K562 treated with DMSO at 1 percent for 24 hours (cell line): ENCODE data around the gene MIEN1. TPM values are rescaled to one million over a fixed set of nuclear protein-coding genes. Genes with fewer than 3 reads are reported as not detected.

Experiments
- total RNA-seq: library from RNA; unstranded; fragments of 300-600 nt; gene quantifications from 2 replicates; pipeline ENCODE4 v1.2.3, GENCODE V29; 2022; ENCODE audit warnings: low read depth; ENCODE audit not compliant: insufficient read depth

The MIEN1 gene
- total RNA-seq: 95.9 and 103 TPM in 2 replicates

GRCh38 chr17:39730095-39730921 is at the start of gene MIEN1:
MIEN1 (minus strand) TSS chr17:39730532; CDS start chr17:39730495, 37 bp downstream.

DNA sequence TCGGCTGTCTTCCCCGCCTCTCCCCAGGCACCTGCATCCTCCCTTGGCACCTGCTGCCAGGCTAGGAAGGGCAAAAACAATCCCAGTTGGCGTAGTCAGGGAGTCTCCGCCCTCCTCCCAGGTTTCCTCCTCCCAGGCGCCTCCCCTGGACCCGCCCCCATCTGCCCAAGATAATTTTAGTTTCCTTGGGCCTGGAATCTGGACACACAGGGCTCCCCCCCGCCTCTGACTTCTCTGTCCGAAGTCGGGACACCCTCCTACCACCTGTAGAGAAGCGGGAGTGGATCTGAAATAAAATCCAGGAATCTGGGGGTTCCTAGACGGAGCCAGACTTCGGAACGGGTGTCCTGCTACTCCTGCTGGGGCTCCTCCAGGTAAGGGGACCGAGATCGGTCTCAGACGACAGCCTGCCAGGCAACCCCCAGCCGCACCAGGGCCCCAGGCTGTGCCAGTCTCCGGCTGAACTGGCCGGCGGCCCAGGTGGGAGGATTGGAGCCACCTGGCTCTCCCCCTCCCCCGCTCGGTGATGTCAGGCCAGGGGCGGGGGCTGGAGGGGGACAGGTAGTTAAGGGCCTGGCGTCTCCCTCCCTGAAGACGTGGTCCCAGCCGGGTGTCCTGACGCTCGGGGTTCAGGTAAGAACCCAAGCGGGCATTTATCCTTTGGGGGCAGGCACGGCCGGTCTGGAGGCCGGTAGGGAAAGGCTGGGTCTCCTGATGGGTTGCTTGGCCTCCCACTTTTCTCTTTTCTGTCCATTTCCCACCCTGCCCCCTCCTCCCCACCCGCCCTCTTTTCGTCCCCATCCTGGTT is 7.6 kb upstream of the MIEN1 start, which contains the start of gene GRB7:
Gene GRB7 (plus strand): TSS at position 179 of the 808 bp plus-strand sequence. CDS start 4,364 bp downstream, outside the sequence.

GRCh38 chr17:39699818-39700147 is 30.5 kb downstream of the MIEN1 start, which contains the start of gene ERBB2:
ERBB2 (plus strand) TSS chr17:39700064; CDS start chr17:39700239, 175 bp downstream.

GRCh38 chr17:39687546-39688474 is 42.5 kb downstream of the MIEN1 start, which contains the start of gene PGAP3:
PGAP3 (minus strand) TSS chr17:39688057; CDS start chr17:39688014, 43 bp downstream.

Other genes starting within 250 kb of the MIEN1 start
- not detected in 2 replicates for gene NEUROD2, start 122.6 kb downstream of the MIEN1 start, total RNA-seq
- 0.21 TPM in 1 of 2 replicates, not detected in the other for gene PPP1R1B, start 103.6 kb downstream of the MIEN1 start, total RNA-seq
- 97.0 and 108 TPM in 2 replicates for gene STARD3, start 93.4 kb downstream of the MIEN1 start, total RNA-seq
- 2.6 and 5.7 TPM in 2 replicates for gene TCAP, start 65.2 kb downstream of the MIEN1 start, total RNA-seq
- 5.6 and 7.1 TPM in 2 replicates for gene PNMT, start 62.1 kb downstream of the MIEN1 start, total RNA-seq
- 9.9 and 13.3 TPM in 2 replicates for gene PGAP3, start 42.5 kb downstream of the MIEN1 start, total RNA-seq
- 7.0 and 8.5 TPM in 2 replicates for gene ERBB2, start 30.5 kb downstream of the MIEN1 start, total RNA-seq
- gene GRB7, start 7.4 kb upstream of the MIEN1 start, total RNA-seq: 8.2 and 10.4 TPM in 2 replicates
- 0.05 and 0.24 TPM in 2 replicates for gene IKZF3, start 133.8 kb upstream of the MIEN1 start, total RNA-seq
- not detected in 2 replicates for gene ZPBP2, start 137.7 kb upstream of the MIEN1 start, total RNA-seq
- 4.0 and 4.1 TPM in 2 replicates for gene GSDMB, start 188.1 kb upstream of the MIEN1 start, total RNA-seq
- 35.1 and 36.0 TPM in 2 replicates for gene ORMDL3, start 197.1 kb upstream of the MIEN1 start, total RNA-seq
- not detected in 2 replicates for gene LRRC3C, start 197.2 kb upstream of the MIEN1 start, total RNA-seq
- gene GSDMA, start 232.5 kb upstream of the MIEN1 start, total RNA-seq: not detected in 2 replicates